ENCODE measurements around the gene EFHD1. TPM values are rescaled to one million over a fixed set of nuclear protein-coding genes. Genes with fewer than 3 reads are reported as not detected.

The EFHD1 gene
- total and polyA plus RNA-seq, 9 of the 15 experiments (the other 6 are each of a cell fraction or from before 2014, with no cell fraction given): 0.66 to 9.1 (median 2.0) TPM

DNA sequence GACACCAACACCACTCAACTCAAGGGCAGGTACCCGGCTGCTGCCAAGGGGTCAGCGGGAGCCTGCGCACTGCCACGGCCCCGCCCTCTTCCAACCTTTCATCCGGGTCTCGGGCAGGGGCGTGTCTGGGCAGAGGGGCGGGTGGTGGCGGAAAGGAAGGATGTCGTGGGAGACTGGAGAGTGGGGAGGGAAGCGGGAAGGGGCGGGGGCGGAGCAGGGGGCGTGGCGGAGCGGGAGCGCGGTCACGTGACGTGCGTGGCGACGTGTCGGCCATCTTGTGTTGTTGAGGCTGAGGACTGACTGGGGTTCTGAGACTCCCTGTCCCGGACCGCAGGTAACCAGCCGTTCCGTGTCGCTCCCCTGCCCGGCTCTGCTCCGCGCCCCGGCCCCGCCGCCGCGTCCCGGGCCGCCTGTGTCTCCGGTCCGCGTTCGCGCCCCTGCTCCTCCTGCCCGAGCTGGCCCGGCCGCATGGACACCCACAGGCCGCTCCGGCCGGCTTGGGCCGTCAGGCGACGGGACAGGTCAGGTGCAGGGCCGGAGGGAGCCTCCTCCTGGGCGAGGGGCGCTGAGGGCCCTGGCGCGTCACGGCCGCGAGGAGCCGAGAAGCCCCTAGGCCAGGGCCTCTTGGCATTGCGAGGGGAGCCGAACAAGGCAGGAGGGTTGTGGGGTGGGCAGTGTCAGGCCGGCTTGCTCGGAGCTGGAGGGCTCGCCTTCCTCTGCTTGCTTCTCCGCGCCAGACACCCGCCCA is 63.8 kb downstream of the EFHD1 start, which contains the start of gene GIGYF2 (continued):
- TF ChIP-seq RREB1 (CRISPR knock-in tag; IDR thresholded peaks at IDR 0.05) (no peak), COPS2 (conservative IDR thresholded peaks at IDR 0.05) (no peak), ZNF785 (CRISPR knock-in tag; IDR thresholded peaks at IDR 0.05) (no peak), U2AF2 (optimal IDR thresholded peaks at IDR 0.05; ENCODE audit: low read depth, low read length) (no peak), FOXA1 (IDR thresholded peaks at IDR 0.05; ENCODE audit: borderline replicate concordance) (no peak), PTRF (tag; IDR thresholded peaks at IDR 0.05) (no peak), CSDE1 (IDR thresholded peaks at IDR 0.05) (no peak), AFF1 (IDR thresholded peaks at IDR 0.05; ENCODE audit: low read depth in 1 of 2, partially characterized antibody in 2 of 2) (no peak), HDAC1 (IDR thresholded peaks at IDR 0.05) (no peak), ZNF41 (CRISPR knock-in tag; conservative IDR thresholded peaks at IDR 0.05) (no peak), ARNT (IDR thresholded peaks at IDR 0.05) (no peak), ARID2 (IDR thresholded peaks at IDR 0.05) (no peak), BRCA1 (IDR thresholded peaks at IDR 0.05) (no peak), BRCA1 (CRISPR knock-in tag; IDR thresholded peaks at IDR 0.05) (no peak), RBM25 (IDR thresholded peaks at IDR 0.05; ENCODE audit: low read depth, low read length, severe bottlenecking) (no peak)
- TF ChIP-seq, protein P1, sequence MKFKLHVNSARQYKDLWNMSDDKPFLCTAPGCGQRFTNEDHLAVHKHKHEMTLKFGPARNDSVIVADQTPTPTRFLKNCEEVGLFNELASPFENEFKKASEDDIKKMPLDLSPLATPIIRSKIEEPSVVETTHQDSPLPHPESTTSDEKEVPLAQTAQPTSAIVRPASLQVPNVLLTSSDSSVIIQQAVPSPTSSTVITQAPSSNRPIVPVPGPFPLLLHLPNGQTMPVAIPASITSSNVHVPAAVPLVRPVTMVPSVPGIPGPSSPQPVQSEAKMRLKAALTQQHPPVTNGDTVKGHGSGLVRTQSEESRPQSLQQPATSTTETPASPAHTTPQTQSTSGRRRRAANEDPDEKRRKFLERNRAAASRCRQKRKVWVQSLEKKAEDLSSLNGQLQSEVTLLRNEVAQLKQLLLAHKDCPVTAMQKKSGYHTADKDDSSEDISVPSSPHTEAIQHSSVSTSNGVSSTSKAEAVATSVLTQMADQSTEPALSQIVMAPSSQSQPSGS (CRISPR knock-in tag; IDR thresholded peaks at IDR 0.05): no peak

Data from K562 (cell line).